Daoy (cell line): ENCODE results near the gene SLC4A1. TPM values are rescaled to one million over a fixed set of nuclear protein-coding genes. Genes with fewer than 3 reads are reported as not detected.

Experiments used
- DNase-seq: peaks from one replicate; pipeline ENCODE4 v3.0.0-alpha.2; 2015; ENCODE audit warnings: low read depth
- total RNA-seq: library from RNA; depleted of rRNA; stranded (reverse); fragments of >200 nt; shearing (Covaris generic); gene quantifications from 2 replicates; pipeline ENCODE4 v1.2.3, GENCODE V29; 2014; rRNA removed

Gene SLC4A1
- total RNA-seq = not detected in 2 replicates

DNA sequence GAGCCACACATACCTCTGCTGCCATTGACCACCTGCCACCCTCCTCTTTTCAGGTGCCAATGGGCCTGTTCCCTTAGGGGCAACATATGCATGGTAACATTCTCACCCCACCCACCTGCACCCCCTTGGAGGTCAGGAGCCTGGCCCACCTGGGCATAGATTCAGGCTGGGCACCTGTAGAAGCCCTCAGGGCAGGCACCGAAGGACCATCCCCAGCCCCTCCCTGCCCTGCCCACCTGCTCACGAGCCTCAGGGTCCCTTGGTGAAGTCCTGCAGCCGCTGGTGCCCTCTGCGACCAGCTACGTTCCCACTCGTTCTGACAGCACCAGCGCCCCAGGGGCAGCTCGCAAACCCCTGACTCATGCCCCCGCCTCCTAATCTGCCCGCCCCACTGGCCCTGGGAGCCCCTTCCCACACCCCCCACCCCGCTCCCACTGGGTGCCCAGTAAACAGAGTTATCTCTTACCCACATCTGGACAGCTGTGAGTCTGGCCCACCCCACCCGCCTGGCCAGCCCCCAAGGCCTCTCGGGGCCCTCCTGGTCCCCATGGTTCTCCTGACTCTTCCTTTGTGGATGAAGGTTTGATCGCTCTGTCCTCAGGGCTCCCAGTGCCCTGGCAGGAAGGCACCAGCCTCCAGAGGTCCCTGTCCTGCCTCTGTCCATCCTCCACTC is at the start of gene SLC4A1:
SLC4A1 (minus strand) TSS at position 318 of the 673 bp plus-strand sequence. CDS start 5,269 bp downstream, outside the sequence.
- DNase-seq = no peak

DNA sequence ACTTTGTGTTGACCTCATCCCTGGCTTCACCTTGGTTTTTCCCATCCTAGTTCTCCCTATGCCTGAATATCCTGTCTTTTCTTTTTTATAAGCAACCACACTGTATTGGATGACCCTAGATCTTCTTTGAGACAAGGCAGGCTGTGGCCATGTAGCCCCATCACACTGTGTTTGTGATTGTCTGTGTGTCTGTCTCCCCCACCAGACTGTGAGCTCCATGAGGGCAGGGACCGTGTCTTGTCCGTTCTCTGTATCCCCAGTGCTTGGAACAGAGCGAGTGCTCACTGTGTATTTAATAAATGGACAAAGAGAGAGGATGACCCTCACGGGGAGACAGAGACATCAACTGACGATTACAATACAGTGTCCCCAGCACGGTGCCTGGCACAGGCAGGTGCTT is 49.6 kb upstream of the SLC4A1 start:
- no peak for DNase-seq

DNA sequence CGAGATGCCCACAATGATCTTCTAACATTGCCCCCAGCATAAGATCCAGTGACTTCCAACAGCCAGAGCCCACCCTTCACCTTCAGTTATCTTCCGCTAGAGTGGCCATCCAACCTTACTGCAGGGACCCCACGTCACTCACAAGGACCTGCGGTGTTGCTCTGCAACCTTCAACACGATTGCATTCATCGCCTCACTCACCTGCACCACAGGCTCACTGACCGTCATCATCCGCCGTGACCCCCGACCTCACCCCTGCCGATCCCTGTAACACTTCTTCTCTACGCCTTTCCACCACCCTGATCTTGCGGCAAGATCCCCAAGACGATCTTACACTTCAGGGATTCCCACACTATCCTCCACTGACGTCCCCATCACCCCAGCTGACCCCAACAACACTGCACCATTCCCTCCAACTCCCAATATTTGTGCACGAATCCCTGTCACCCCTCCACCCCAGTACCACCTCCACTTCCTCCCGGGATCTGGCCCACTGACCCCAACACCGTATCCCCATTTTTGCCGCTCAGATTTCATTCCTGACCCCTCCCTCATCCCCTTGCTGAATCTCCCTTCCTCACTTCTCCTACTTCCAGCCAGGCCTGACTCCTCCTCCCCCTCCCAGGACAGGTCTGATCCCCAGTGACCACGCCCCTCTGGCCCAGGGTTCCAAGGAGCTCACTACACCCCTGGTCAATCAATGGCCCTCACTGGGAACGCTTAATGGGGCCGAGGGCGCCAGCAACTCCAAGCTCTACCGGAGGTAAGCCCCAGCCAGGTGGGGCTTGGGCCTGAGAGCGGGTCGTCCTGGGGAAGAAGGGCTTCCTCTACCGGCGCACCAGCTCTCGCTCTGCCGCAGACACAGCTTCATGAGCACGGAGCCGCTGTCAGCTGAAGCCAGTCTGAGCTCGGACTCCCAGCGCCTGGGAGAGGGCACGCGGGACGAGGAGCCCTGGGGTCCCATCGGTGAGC is 48.1 kb upstream of the SLC4A1 start:
- no peak for DNase-seq

DNA sequence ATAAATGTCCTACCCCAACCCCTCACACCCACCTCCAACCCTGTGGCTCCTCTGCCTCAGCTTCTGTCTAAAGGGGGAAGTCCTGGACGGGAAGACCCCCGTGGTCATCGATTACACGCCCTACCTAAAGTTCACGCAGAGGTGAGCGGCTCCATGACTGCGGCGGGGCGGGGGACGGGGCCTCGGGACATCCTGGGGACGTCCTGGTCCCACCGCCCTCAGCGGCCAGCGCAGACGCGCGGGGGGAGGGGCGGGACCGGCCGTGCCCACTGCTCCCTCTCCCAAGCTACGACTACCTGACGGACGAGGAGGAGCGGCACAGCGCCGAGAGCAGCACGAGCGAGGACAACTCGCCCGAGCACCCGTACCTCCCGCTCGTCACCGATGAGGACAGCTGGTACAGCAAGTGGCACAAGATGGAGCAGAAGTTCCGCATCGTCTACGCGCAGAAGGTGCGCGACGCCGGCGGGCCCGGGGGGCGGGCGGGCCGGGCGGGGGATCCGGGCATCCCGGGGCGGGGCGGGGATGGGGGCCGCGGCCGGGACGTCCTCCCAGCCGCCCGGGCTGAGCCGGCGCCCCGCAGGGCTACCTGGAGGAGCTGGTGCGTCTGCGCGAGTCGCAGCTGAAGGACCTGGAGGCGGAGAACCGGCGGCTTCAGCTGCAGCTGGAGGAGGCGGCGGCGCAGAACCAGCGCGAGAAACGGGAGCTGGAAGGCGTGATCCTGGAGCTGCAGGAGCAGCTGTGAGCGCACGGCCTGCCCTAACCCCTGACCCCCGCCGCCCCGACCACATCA is 47.1 kb upstream of the SLC4A1 start:
- peak; percentile 44 for DNase-seq

DNA sequence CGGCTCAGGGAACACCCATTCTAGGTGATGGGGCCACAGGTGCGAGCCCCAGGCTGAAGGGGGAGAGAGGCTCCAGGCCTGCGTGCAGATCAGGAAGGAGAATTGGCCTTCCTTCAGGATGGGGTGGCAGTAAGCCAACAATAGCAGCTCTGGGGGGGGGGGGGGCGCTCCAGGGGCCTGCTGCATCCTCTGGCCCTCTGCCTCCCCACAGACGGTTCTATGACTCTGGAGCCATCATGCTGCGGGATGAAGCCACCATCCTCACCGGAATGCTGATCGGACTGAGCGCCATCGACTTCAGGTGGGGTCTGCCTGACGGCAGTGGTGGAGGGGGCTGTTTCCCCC is 46.6 kb upstream of the SLC4A1 start:
- DNase-seq = no peak

DNA sequence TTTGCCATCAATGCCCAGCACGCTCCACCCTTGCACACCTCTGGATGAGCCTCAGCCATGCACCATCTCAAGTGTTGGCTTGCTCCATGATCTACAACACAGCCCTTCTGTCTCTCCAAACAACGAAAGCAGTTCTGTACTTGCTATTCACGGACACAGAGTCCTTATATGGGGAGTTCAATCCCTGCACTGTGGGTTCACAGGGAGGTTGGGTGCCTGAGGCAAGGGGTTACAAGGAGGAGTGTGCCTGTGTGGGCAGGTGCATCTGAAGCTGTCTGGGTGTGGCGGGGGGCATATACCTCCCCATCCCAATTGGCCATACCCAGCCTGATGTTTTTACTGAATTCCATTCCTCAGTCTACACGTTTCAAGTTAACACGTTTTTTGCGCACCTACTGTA is 46.1 kb upstream of the SLC4A1 start:
- DNase-seq = no peak

DNA sequence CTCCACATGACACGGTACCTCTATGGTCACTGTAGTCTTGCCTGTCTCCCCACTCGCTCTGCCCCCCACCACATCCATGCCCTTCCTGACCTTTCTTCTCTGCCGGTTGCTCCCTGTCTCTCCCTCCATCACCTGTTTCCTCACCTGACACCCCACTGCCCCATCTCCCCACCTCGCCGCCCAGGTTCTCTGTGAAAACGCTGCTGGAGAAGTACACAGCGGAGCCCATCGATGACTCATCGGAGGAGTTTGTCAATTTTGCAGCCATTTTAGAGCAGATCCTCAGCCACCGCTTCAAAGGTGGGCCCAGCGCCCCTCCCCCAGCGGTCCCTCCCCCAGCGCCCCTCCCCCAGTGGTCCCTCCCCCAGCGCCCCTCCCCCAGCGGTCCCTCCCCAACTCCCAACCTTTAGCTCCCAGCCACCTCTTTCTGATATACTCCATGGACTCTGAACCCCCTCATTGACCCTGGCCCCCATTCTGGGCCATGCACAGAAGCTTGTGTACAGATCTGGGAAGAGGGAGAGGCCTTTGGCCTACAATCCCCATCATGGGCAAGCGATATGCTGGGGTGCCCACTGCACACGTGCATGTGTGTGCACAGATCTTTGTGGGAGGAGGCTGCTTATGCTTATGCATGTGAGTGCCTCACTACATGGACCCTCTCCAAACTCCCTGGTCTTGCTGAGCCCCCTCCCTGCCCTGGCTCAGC is 44.6 kb upstream of the SLC4A1 start:
- DNase-seq = no peak

DNA sequence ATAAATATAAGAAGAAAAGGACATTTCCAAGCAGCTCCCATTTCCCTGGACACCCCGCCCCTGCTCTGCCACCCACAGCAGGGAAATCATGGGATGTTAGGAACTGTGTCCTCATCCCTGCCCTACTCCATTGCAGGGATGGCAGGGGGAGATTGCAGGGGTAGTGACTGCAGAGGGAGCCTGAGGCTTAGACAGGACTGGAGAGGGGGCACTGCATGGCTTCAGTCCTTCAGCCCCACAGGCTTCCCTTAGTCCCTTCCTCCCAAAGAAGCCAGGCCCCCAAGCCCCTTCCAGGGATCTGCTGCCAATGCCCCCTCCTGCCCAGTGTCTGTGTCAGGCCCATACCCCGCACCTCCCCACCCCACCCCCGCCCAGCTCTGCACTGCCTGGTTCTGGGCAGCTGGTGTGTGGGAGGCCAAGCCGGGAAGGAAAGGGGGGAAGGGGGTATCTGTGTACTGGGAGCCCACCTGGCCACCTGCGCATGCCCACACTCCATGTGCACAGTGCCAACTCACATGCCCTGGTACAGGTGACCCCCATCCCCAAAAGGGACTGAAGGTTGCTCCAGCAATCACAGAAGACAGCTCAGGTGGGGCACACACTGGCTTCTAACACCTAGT is 43.7 kb upstream of the SLC4A1 start:
- no peak for DNase-seq

DNA sequence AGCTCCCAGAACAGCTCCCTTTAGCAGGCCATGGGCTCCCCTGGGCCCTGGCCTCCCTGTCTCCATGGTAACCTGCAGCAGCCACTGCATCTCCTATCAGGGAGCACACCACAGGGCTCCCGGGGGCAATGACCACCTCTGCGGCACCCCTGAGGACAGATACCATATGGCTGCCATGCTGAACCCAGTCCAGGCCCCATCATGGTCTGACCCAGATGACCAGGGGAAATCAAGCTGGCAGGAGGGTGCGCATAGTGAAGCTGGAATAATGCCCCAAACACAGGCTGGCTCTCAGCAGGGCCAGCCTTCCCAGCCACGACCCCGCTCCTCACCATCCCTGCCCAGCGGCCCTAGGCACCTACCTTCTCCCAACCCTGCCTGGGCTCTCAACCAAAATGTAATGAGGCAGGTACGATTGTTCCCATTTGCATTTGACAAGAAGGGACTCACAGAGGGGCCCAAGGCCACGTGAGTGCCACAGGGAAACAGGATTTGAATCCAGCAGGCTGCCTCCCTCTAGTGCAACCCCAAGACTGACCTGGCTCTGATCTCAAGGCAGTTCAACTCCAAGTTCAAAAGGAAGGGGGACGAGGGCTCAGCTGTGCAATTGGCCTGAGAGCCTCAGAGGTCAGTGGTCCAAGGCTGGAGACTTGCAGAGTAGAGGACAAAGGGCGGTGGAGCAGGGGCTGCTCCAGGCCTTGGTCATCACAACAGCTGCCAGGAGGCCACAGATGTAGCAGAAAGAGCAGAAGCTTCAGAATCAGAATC is 42.9 kb upstream of the SLC4A1 start:
- DNase-seq = no peak

DNA sequence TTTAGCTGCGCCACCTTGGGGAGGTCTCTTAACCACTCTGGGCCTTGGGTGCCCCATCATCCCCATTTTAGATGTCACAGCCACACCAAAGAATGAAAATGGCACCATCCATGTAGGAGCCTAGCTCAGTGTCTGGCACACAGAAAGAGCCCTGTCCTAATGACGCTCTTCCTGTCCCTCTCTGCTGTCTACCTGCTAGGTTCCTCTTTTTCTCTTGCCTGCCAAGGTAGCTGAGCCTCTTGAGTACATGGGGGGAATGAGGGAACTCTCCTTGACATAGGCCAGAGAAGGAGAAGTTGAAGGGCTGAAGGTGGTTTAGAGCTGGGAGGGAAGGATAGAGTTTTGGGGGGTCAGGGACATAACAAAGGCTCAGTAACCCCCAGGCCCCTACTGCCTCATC is 42.3 kb upstream of the SLC4A1 start:
- no peak for DNase-seq

DNA sequence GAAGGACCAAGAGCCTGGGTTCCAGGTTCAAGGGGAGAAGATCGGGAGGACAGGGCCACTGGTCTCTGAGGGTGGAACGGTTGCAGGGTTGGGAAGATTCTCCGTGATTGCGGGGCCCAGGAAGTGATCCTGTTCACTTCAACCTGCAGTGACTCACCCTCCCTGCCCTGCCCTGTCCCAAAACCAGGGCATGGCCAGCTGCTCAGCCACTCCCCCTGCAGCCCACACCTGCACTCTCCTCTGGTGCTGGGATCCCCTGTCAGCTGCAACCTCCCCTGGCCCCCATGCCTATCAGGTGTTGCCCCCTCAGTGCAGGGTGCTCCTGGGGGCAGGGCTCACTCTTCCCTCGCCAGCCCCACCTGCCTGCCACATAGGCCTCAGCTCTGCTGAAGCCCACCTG is 41.5 kb upstream of the SLC4A1 start:
- DNase-seq = no peak

DNA sequence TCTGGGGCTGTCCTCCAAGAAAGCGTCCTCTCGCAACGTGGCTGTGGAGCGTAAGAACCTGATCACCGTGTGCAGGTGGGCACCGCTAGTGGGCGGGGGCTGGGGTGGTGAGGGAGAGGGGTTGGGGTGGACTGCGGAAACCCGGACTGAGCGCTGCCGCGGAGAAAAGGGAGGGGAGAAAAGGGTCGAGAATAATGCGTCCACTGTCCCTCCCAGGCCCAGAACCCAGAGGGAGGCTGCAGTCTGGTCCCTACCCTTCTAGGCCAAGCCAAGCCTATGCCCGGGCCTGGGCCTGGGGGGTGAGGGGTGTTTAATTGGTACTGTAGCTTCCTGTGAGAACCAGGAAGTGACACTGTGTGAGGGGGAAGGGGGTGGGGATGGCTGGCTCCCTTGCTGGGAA is 40.9 kb upstream of the SLC4A1 start:
- no peak for DNase-seq

DNA sequence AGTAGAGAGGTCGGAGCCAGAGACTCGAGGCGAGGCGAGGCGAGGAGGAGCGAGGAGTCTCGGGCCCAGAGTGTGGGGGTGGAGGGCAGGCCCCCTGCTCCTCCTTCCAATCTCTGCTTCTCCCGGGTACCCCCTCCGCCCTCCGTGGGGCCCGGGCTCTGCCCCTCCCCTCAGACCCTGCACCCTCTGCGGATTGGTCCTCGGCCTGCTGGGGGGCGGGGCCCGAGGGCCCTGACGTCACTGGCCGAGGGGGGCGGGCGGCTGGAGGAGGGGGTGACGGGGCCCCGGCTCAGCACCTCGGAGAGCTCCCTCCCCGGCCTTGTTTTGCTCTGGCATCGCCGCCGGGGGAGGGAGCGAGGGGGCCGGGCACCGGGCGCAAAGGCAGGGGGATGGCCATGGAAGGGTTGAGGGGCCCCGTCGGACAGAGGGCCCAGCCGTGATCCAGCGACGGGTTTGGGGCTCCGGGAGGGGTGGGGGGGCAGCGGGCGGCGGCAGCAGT is 40.4 kb upstream of the SLC4A1 start, which contains the start of gene RUNDC3A:
RUNDC3A (plus strand) TSS at position 282 of the 499 bp plus-strand sequence. CDS start 232 bp downstream, outside the sequence.
- peak; percentile 83 for DNase-seq

DNA sequence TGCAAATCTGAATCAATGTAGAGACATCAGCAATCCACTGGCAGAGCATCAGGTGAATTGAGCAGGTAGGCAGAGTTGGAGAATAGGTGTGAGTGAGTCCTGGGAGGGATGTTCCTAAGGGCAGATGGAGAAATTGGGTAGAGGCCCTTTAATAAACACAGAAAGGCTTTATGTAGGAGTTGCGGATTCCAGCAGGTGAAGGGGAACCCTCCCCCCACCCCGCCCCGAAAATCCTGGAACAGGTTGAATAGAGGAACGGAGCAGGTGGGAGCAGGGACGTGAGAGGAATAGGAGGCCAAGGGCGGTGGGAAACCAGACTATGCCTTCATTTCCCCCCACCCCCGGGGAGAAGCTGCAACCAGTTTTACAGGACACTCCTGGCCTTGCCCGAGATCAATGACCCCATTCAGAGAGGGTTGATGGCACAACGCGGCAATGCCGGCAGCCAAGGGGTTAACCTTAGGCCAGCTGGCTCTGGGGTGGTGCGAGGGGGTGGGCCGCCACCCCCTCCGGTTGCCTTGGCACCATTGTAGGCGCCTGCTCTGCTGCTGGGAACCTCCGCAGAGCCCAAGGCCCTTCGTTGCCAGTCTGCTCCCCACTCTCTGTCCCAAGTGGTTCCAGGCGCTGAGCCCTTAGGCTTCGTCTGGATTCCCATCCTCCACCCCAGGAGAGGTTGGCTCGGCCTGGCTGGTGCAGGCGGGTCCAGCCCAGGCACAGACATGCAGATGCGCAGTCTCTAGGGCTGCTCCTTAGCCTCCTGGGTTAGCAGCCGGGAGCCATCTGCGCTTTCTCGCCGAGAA is 39.7 kb upstream of the SLC4A1 start:
- peak; percentile 31 for DNase-seq

DNA sequence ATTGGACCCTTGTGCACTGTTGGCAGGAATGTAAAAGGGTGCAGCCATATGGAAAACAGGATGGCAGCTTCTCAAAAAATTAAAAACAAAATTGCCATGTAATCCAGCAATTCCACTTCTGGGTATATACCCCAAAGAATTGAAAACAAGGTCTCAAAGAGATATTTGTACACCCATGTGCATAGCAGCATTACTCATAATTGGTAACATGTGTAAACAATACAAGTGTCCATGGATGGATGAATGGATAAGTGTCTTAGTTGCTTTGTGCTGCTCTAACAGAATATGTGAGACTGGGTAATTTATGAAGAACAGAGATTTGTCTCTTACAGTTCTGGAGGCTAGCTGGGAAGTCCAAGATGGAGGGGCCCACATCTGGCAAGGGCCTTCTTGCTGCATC is 36.7 kb upstream of the SLC4A1 start:
- DNase-seq = no peak

DNA sequence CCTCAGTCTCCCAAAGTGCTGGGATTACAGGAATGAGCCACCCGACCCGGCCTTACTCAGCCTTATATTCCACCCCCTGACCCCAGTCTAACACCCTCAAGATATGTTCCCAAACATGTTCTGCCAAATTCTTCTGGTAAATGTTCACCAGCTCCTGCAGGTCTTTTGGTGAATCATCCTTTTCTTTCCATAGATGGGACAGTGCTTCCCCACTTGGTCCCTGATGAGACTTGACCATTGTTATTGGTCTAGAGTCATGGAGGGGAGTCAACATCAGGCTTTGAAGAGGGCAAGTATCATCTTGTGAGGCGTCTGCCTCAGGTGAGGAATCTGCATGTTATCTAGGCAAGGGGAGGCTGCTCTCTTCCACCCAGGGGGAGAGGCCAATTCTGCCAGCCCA is 30.0 kb upstream of the SLC4A1 start:
- DNase-seq = no peak

DNA sequence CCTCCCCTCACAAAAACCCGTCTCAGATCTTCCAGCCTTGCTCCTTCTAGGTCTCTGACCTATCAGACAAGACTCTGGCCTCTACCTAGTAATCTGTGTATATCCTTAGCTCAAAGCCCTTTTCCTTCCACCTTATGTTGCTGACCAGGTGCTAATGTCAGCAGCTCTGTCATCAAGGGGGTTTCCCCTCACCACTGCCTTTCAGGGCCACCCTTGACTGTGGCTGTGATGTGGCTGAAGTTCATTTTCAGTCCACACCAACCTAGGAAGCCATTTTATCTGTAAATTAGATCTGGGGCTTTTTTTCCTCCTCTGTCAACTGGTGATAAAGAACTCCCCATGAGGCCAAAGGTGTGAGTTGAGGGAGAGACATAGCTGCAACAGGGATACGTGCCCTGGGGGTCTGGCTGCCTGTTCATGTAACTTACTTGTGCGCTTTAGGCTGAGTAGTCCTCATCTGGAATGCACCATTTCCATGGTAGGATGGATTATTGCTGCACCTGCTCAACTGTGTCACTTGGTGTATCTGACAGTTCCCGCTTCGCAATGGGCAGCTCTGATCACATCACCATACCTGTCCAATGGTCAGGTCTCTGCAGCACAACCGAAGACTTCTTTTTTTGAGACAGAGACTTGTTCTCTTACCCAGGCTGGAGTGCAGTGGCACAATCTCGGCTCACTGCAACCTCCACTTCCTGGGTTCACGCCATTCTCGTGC is 25.7 kb upstream of the SLC4A1 start:
- no peak for DNase-seq

DNA sequence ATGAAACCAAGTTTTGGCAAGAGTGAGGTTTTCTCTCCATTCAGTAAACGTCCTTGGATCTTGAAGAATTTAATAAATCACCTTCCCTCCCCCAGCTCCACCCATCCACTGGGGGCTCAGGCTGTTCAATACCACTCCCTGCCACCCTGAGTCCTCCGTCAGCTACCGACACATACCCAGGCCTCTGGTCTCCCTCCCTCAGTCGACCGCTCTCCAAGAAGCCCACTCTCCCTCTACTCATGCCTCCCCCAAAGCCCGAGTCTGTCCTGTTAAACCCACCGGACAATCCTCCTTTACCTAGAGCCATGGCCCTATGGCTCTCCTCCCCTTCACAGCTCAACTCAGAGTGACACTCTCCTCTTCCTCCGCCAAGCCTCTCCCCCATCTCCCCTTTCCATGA is 19.7 kb upstream of the SLC4A1 start:
- no peak for DNase-seq

DNA sequence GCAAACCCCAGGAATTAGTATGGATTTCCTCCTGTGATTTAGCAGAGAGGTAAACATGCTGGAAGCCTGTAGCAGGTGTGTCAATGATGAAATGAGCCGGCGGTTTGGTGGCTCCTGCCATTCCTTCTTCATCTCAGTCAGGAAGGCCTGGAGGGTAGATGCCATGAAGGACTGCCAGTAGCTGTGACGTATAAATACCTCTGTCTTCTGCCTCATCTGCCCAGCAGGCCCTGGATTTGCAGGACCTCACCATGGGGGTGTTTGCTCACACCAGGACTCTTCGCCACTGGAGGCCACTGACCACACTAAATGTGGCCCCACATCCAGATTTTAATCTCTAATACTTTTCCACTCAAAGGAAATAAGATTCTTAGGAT is 16.1 kb upstream of the SLC4A1 start:
- DNase-seq = no peak
